ENCODE measurements around the gene PLEKHF1. TPM values are rescaled to one million over a fixed set of nuclear protein-coding genes. Genes with fewer than 3 reads are reported as not detected.

The PLEKHF1 gene
- total RNA-seq, 4 donors from 2014 or later, result 4.3 to 20.8 (median 17.1) TPM

DNA sequence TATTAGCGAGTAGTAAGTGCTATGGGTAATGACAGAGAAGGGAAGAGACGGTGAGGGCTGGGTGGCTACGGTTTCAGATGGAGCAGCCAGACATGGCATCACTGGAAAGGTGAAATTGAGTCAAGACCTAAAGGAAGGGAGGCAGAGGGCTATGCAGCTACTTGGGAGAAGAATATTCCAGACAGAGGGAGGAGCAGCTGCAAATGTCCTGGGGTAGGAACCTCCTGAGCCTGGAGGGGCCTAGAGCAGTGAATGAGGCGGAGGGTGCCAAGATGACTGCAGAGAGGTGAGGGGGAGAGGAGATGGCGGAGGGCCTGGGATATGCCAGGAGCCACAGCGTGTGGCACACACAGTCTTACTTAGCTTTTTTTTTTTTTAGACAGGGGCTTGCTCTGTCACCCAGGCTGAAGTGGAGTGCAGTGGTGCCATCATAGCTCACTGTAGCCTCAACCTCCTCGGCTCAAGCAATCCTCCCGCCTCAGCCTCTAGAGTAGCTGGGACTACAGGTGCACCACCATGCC, 21.1 kb downstream of the PLEKHF1 start:
- H3K27ac ChIP-seq, result peak overlapping the region in 3 of 4 donors; percentile 2 to 52 (median 43)
- peaks cover 0 to 13% (median 0%) of the 10 kb centered on the region in 3 donors for H3K9me3 ChIP-seq

DNA sequence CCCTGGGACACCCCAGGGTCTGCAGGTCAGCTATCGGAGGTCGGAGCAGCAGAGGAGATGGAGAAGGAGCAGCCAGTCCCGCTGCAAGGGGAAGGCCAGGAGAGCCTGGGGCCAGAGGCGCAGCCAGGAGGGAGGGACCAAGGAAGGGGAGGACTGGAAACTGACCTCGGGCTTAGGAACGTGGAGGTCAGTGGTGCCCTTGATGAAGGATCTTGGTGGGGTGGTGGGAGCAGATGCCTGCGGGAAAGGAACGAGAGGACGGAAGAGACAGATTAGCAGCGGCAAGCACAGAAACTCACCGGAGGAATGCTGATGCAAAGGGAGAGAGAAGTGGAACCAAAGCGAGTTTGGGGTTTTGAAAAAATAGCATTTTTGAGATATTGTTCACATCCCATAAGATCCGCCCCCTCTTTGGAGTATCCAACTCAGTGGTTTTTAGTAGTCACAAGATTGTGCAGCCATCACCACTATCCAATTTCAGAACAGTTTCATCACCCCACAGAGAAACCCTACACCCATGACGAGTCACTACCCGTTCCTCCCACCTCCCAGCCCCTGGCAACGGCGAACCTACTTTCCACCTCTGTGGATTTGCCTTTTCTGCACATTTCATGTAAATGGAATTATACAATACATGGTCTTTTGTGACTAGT, 22.1 kb downstream of the PLEKHF1 start:
- H3K27ac ChIP-seq, result peak overlapping the region in 3 of 4 donors; percentile 43 to 68 (median 52)

More for the DNA sequence above, 21.1 kb downstream of the PLEKHF1 start:
- H3K4me3 ChIP-seq, result no peak overlapping the region
- 91 to 95% methylated on average over 8 of the region's 8 CpGs for WGBS, 2 donors
- peaks cover 0 to 35% (median 11%) of the 10 kb centered on the region in 3 donors for H3K4me1 ChIP-seq
- no peaks in the 10 kb centered on the region for H3K27me3 ChIP-seq
- H3K36me3 ChIP-seq, result no peaks in the 10 kb centered on the region
- intact Hi-C loops (cut with DNase I), result no loop called here
- DNase-seq, result no peak
- TF ChIP-seq POLR2A (IDR thresholded peaks at IDR 0.05), result no peak
- TF ChIP-seq, protein P1, sequence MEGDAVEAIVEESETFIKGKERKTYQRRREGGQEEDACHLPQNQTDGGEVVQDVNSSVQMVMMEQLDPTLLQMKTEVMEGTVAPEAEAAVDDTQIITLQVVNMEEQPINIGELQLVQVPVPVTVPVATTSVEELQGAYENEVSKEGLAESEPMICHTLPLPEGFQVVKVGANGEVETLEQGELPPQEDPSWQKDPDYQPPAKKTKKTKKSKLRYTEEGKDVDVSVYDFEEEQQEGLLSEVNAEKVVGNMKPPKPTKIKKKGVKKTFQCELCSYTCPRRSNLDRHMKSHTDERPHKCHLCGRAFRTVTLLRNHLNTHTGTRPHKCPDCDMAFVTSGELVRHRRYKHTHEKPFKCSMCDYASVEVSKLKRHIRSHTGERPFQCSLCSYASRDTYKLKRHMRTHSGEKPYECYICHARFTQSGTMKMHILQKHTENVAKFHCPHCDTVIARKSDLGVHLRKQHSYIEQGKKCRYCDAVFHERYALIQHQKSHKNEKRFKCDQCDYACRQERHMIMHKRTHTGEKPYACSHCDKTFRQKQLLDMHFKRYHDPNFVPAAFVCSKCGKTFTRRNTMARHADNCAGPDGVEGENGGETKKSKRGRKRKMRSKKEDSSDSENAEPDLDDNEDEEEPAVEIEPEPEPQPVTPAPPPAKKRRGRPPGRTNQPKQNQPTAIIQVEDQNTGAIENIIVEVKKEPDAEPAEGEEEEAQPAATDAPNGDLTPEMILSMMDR (IDR thresholded peaks at IDR 0.05), result no peak

DNA sequence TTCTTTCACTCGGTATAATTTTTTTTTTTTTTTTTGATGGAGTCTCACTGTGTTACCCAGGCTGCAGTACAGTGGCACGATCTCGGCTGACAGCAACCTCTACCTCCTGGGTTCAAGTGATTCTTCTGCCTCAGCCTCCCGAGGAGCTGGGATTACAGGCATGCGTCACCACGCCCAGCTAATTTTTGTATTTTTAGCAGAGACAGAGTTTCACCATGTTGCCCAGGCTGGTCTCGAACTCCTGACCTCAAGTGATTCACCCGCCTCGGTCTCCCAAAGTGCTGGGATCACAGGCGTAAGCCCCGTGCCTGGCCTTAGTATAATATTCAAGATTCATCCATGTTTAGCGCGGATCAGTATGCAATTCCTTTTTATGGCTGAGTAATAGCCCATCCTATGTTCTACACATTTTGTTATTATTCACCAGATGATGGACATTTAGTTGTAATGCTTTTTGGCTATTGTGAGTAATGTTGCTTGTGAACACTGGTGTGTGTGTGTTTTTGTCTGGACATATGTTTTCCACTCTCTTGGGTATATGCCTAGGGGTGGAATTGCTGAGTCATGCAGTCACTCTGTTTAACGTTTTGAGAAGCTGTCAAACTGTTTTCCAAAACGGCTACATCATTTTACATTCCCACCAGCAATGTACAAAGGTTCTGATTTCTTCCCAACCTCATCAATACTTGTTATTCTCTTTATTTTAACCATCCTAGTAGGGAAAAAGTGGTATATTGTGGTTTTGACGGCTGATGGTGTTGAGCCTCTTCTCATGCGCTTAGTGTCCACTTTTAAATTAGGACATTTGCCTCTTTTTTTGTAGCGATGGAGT, 22.9 kb downstream of the PLEKHF1 start:
- 54 to 56% methylated on average over 15 to 18 of the region's 18 CpGs for WGBS, 2 donors
- Histone ChIP-seq H3K9me3 (peaks cover 0 to 13% (median 0%) of the 10 kb centered on the region in 3 donors), H3K4me1 (peaks cover 0 to 18% (median 4%) of the 10 kb centered on the region in 3 donors), H3K4me3 (no peak overlapping the region), H3K27ac (peak overlapping the region in 1 of 4 donors; percentile 9), H3K36me3 (no peaks in the 10 kb centered on the region), H3K27me3 (no peaks in the 10 kb centered on the region)
- no peak for DNase-seq
- TF ChIP-seq POLR2A (IDR thresholded peaks at IDR 0.05), result no peak
- TF ChIP-seq, protein P1 (IDR thresholded peaks at IDR 0.05), result no peak
- intact Hi-C loops (cut with DNase I), result no loop called here

More for the DNA sequence above, 22.1 kb downstream of the PLEKHF1 start:
- H3K9me3 ChIP-seq, result peaks cover 0 to 13% (median 0%) of the 10 kb centered on the region in 3 donors
- H3K4me1 ChIP-seq, result peaks cover 0 to 25% (median 4%) of the 10 kb centered on the region in 3 donors
- 67 to 68% methylated on average over 16 to 17 of the region's 17 CpGs for WGBS, 2 donors
- no peak for DNase-seq
- no peaks in the 10 kb centered on the region for H3K36me3 ChIP-seq
- peak overlapping the region in 2 of 4 donors; percentile 1 to 25 for H3K4me3 ChIP-seq
- intact Hi-C loops (cut with DNase I), result no loop called here
- no peak for TF ChIP-seq POLR2A (IDR thresholded peaks at IDR 0.05)
- no peaks in the 10 kb centered on the region for H3K27me3 ChIP-seq

DNA sequence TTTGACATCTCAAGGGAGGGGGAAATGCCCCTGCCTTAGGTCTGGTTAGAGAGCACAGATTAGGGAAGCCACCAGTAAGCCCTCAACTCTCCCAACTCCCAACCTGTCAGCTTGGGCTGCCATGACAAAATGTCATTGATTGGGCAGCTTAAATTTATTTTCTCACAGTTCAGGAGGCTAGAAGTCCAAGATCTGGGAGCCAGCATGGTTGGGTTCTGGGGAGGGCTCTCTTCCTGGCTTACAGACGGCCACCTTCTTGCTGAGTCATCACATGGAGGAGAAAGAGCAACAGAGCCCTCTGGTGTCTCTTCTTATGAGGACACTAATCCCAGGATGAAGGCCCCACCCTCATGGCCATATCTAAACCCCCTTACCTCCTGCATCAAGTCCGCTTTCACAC, 25.6 kb downstream of the PLEKHF1 start:
- WGBS, 2 donors, result 17 to 44% methylated on average over 1 to 2 of the region's 2 CpGs

DNA sequence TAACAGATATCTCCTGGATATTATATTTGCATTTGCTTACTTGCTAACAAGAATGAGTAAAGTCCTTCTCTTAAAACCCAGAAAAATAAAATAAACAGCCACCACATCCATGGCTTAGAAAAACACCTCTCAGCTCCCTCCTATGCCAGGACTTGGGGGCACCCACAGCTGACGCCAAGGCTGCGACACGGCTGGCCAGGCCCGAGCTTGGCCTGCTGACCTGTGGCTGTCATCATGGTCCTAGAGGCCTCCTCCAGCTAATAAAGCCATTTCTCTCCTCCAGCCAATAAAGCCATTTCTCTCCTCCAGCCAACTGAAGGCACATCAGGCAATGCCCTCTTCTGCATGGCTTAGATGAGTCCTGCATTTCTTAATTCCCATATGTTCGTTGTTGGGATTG, 28.9 kb downstream of the PLEKHF1 start:
- Histone ChIP-seq H3K27ac (peak overlapping the region in 1 of 4 donors; percentile 39), H3K4me1 (peaks cover 0 to 12% (median 4%) of the 10 kb centered on the region in 3 donors), H3K4me3 (no peak overlapping the region), H3K36me3 (no peaks in the 10 kb centered on the region), H3K27me3 (no peaks in the 10 kb centered on the region), H3K9me3 (peaks cover 0 to 13% (median 0%) of the 10 kb centered on the region in 3 donors)
- DNase-seq, result no peak
- WGBS, 2 donors, result 88 to 91% methylated on average over 5 of the region's 5 CpGs
- intact Hi-C loops (cut with DNase I), result loop anchor here (10.0 kb wide), 1 partner anchor 79 kb away; no protein-coding TSS in a partner anchor
- no peak for TF ChIP-seq POLR2A (IDR thresholded peaks at IDR 0.05)
- TF ChIP-seq, protein P1 (IDR thresholded peaks at IDR 0.05), result no peak

More for the DNA sequence above, 25.6 kb downstream of the PLEKHF1 start:
- Histone ChIP-seq H3K9me3 (peaks cover 0 to 13% (median 0%) of the 10 kb centered on the region in 3 donors), H3K36me3 (no peaks in the 10 kb centered on the region), H3K27ac (no peak overlapping the region), H3K4me3 (no peak overlapping the region), H3K4me1 (peaks cover 0 to 23% (median 4%) of the 10 kb centered on the region in 3 donors), H3K27me3 (no peaks in the 10 kb centered on the region)
- TF ChIP-seq, protein P1 (IDR thresholded peaks at IDR 0.05), result peak; percentile 10 to 55 (median 32)
- no peak for TF ChIP-seq POLR2A (IDR thresholded peaks at IDR 0.05)
- no peak for DNase-seq
- intact Hi-C loops (cut with DNase I), result loop anchor here (10.0 kb wide), 1 partner anchor 76 kb away; no protein-coding TSS in a partner anchor
